HFFc6 (cell line): Measurements from ENCODE around the gene CAPN11. TPM values are rescaled to one million over a fixed set of nuclear protein-coding genes. Genes with fewer than 3 reads are reported as not detected.
A peak's percentile ranks its signal among the peaks of the same experiment; 100 is the strongest.

Source experiments
- DNase-seq: peaks from one replicate; pipeline ENCODE4 v3.0.0-alpha.2; 2018
- H3K27ac Mint-ChIP-seq: 2 replicates; pipeline ENCODE4 v1.8.0; 2020; ENCODE audit warnings: mild to moderate bottlenecking, mixed read lengths
- H3K27me3 Mint-ChIP-seq: 2 replicates; pipeline ENCODE4 v1.8.0; 2021; ENCODE audit warnings: mild to moderate bottlenecking, moderate library complexity, mixed read lengths; ENCODE audit not compliant: insufficient read depth
- H3K36me3 Mint-ChIP-seq: 2 replicates; pipeline ENCODE4 v1.8.0; 2021; ENCODE audit warnings: low read depth, mixed read lengths
- H3K4me1 Mint-ChIP-seq: 2 replicates; pipeline ENCODE4 v1.8.0; 2020; ENCODE audit warnings: low read depth, mixed read lengths
- H3K4me3 Mint-ChIP-seq: 2 replicates; pipeline ENCODE4 v1.8.0; 2020; ENCODE audit warnings: mild to moderate bottlenecking, moderate library complexity, mixed read lengths
- H3K9me3 Mint-ChIP-seq: 2 replicates; pipeline ENCODE4 v1.8.0; 2020; ENCODE audit warnings: mild to moderate bottlenecking, mixed read lengths
- CTCF ChIP-seq: fragments of 200-600 bp; sonication (generic); IDR thresholded peaks from 2 replicates; pipeline ENCODE4 v1.5.0; 2021; ENCODE audit warnings: antibody characterized with exemption, mild to moderate bottlenecking
- total RNA-seq, 6 experiments: library from RNA; stranded (reverse); fragmentation: NEBNext Ultra II Directional; extraction: Animal tissue kit (Norgen Biotek cat#: 25700); gene quantifications; 2 replicates in 1 of 6; 3 replicates in 5 of 6; pipeline ENCODE4 v1.2.3, GENCODE V29; 2021

CAPN11 gene
- total RNA-seq, 6 experiments from 2014 or later: not detected

GRCh38 chr6:44113414-44113813, 45.2 kb upstream of the CAPN11 start:
- peak; percentile 53 for TF ChIP-seq CTCF
- H3K4me3 Mint-ChIP-seq: no peak overlapping the region
- peaks cover 36% of the 10 kb centered on the region for H3K4me1 Mint-ChIP-seq
- no peak overlapping the region for H3K27ac Mint-ChIP-seq
- peaks cover 39% of the 10 kb centered on the region for H3K36me3 Mint-ChIP-seq
- H3K9me3 Mint-ChIP-seq: no peaks in the 10 kb centered on the region
- no peaks in the 10 kb centered on the region for H3K27me3 Mint-ChIP-seq
- no peak for DNase-seq

DNA sequence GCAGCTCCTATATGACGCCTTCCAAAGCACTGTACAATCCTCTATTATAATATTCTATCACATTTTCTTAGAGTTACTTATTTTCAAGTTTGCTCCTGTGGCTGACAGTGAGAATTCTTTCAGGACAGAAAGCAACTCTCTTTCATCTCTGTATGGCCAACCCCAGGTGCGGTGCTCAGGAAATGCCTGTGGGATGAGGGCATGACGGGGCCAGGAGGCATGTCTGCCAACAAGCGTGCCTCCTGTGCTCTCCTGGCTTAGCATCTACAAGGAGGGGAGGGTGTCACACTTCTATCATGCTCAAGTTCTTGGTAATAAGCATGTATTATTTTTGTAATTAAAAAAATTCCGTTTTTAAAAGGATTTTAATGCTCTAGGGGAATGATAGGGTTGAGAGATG, 42.8 kb upstream of the CAPN11 start:
- H3K27me3 Mint-ChIP-seq: no peaks in the 10 kb centered on the region; the same call in 1 of the 2 replicates
- no peak for TF ChIP-seq CTCF
- DNase-seq: peak; percentile 20
- peaks cover 55% of the 10 kb centered on the region for H3K4me1 Mint-ChIP-seq
- H3K9me3 Mint-ChIP-seq: no peaks in the 10 kb centered on the region
- H3K4me3 Mint-ChIP-seq: peak overlapping the region; percentile 75
- H3K27ac Mint-ChIP-seq: peak overlapping the region; percentile 96
- peaks cover 33% of the 10 kb centered on the region for H3K36me3 Mint-ChIP-seq

DNA sequence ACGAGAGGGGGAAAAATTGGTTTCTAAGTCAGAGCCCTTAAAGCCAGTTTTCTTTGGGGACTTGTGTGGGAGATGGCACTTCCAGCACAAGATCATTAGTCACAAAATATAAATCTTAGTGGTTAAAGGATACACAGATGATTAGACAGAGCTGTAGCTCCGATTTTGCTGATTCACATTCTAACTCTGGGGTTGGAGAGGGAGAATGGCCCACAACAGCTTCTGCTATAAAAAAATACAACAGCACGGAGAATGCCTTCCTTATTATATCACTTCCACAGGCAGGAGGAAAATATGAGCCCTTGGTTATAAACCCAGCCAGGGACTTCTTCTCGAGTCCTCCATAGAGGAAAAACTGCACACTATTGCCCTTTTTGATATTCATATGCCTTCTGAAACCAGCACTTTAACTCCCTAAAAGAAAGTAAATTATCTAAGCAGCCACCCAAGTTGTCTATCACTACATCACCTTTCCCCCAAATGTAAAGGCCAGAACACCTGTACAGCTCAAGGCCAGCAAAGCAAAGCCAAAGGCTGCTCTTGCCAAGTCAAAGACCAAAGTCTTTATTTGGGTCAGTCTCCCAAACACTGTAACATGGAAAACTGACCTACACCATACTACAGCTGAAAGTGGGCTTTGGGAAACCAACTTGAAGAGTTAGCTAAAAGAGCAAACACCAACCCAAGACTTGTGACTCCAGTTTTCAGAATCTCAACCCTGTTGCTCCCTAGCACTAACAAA, 41.8 kb upstream of the CAPN11 start:
- Mint-ChIP-seq H3K4me3 (peak overlapping the region; percentile 75), H3K27ac (peak overlapping the region; percentile 96), H3K9me3 (no peaks in the 10 kb centered on the region), H3K27me3 (no peaks in the 10 kb centered on the region; the same call in 1 of the 2 replicates), H3K36me3 (peaks cover 24% of the 10 kb centered on the region), H3K4me1 (peaks cover 62% of the 10 kb centered on the region)
- no peak for TF ChIP-seq CTCF
- peak; percentile 96 for DNase-seq

DNA sequence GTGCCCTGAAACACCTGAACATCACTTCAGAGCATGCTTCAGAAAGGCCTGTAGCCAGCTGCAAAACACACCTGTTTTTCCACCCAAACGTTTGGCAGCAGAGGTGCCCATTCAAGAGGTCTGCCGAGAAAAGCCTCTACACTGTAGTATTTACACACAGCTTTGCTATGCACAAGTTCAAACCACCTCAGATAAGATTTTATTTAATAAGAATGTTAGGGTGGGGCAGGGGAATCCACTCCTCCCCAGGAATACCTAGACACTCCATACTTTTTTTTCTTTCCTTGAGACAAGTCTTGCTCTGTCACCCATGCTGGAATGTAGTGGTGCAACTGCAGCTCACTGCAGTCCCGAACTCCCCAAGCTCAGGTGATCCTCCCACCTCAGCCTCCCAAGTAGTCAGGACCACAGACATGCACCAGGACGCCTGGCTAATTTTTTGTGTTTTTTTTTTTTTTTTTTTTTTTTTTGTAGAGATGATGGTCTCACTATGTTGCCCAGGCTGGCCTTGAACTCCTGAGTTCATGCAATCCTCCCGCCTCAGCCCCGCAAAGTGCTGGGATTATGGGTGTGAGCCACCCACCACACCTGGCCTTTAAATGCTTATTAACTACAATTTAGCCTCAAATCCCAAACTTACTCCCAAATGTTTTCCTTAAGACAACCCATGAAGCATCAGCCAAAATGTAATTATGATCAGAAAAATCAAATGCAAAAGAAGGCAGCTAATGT, 41.1 kb upstream of the CAPN11 start:
- TF ChIP-seq CTCF: no peak
- H3K27ac Mint-ChIP-seq: peak overlapping the region; percentile 96
- peak; percentile 19 for DNase-seq
- H3K4me1 Mint-ChIP-seq: peaks cover 66% of the 10 kb centered on the region
- H3K36me3 Mint-ChIP-seq: peaks cover 23% of the 10 kb centered on the region
- H3K27me3 Mint-ChIP-seq: no peaks in the 10 kb centered on the region; the same call in 1 of the 2 replicates
- H3K9me3 Mint-ChIP-seq: no peaks in the 10 kb centered on the region
- peak overlapping the region; percentile 75 for H3K4me3 Mint-ChIP-seq

DNA sequence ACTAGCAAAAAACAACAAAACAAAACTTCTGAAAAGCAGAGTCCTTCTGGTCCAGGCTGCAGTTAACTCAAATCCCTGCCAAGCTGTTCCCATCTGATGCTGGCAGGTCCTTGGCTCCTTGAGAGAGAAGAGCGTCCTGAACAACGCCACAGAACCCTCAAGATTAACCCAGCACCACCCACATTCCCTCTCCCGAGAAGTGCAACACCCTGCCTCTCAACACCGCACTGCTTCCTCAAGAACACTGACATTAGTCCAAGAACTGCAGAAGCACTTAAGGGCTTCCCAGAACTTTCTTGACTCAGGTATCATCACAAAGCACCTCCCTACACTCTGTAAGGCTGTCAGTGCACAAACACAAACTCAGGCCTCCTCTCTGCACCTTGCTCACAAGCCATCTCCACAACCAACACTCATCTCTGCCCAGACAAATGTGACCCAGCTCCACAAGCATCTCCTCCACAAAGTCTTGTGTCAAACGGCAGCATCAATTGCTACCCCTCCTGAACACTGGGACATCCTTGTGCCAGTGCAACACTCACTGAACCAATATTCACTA, 38.8 kb upstream of the CAPN11 start:
- no peak for DNase-seq

More for the DNA sequence above, 38.8 kb upstream of the CAPN11 start:
- H3K27me3 Mint-ChIP-seq: no peaks in the 10 kb centered on the region; the same call in 1 of the 2 replicates
- peaks cover 88% of the 10 kb centered on the region for H3K4me1 Mint-ChIP-seq
- H3K36me3 Mint-ChIP-seq: peaks cover 18% of the 10 kb centered on the region
- peak overlapping the region; percentile 39 for H3K27ac Mint-ChIP-seq
- TF ChIP-seq CTCF: no peak
- no peaks in the 10 kb centered on the region for H3K9me3 Mint-ChIP-seq
- no peak overlapping the region for H3K4me3 Mint-ChIP-seq
